Mucosa of rectum (tissue), 2 donors: Measurements from ENCODE around the gene TMCO4.

Experiments used
- H3K27ac ChIP-seq, 2 donors: one replicate each; pipeline ENCODE4 v1.7.0; 2013; ENCODE audit warnings: inconsistent platforms in 2 of 2, low read depth in 2 of 2, low read length in 2 of 2
- H3K27me3 ChIP-seq, 2 donors: one replicate each; pipeline ENCODE4 v1.7.0; 2013; ENCODE audit warnings: low read length in 2 of 2; ENCODE audit not compliant: control insufficient read depth in 2 of 2, insufficient read depth in 2 of 2
- H3K36me3 ChIP-seq, 2 donors: one replicate each; pipeline ENCODE4 v1.7.0; 2013; ENCODE audit warnings: low read length in 2 of 2; ENCODE audit not compliant: control insufficient read depth in 2 of 2, insufficient read depth in 2 of 2
- H3K4me1 ChIP-seq, 2 donors: one replicate each; pipeline ENCODE4 v1.7.0; 2013; ENCODE audit warnings: low read length in 2 of 2, mild to moderate bottlenecking in 1 of 2; ENCODE audit not compliant: control insufficient read depth in 2 of 2, insufficient read depth in 2 of 2
- H3K4me3 ChIP-seq, 2 donors: one replicate each; pipeline ENCODE4 v1.7.0; 2013; ENCODE audit warnings: low read length in 2 of 2
- H3K9ac ChIP-seq, 2 donors: one replicate each; pipeline ENCODE4 v1.7.0; 2013; ENCODE audit warnings: low read length in 2 of 2, low read depth in 1 of 2, mild to moderate bottlenecking in 1 of 2
- H3K9me3 ChIP-seq, 2 donors: one replicate each; pipeline ENCODE4 v1.7.0; 2013; ENCODE audit warnings: low read length in 2 of 2; ENCODE audit not compliant: control insufficient read depth in 2 of 2
- donor health status: healthy.
- donor health status: Normal muscosa, but diverticular disease.

The TMCO4 gene

GRCh38 chr1:19738076-19738475 is 61.6 kb downstream of the TMCO4 start:
- Histone ChIP-seq H3K4me1 (peaks cover 0 to 1% of the 10 kb centered on the region in 2 donors), H3K9ac (no peak overlapping the region), H3K4me3 (no peak overlapping the region), H3K27ac (no peak overlapping the region), H3K9me3 (no peaks in the 10 kb centered on the region), H3K36me3 (peaks cover 29 to 30% of the 10 kb centered on the region in 2 donors), H3K27me3 (no peaks in the 10 kb centered on the region)

GRCh38 chr1:19737104-19737825 is 62.5 kb downstream of the TMCO4 start:
- Histone ChIP-seq H3K9ac (no peak overlapping the region), H3K27me3 (no peaks in the 10 kb centered on the region), H3K4me3 (no peak overlapping the region), H3K4me1 (no peaks in the 10 kb centered on the region), H3K27ac (no peak overlapping the region), H3K9me3 (no peaks in the 10 kb centered on the region), H3K36me3 (peaks cover 26 to 29% of the 10 kb centered on the region in 2 donors)

GRCh38 chr1:19735440-19736127 is 64.1 kb downstream of the TMCO4 start:
- H3K4me1 ChIP-seq: no peaks in the 10 kb centered on the region
- no peaks in the 10 kb centered on the region for H3K27me3 ChIP-seq
- no peak overlapping the region for H3K4me3 ChIP-seq
- H3K27ac ChIP-seq: no peak overlapping the region
- no peak overlapping the region for H3K9ac ChIP-seq
- H3K9me3 ChIP-seq: no peaks in the 10 kb centered on the region
- H3K36me3 ChIP-seq: peaks cover 33 to 38% of the 10 kb centered on the region in 2 donors

GRCh38 chr1:19734472-19734999 is 65.2 kb downstream of the TMCO4 start:
- Histone ChIP-seq H3K4me3 (no peak overlapping the region), H3K27me3 (no peaks in the 10 kb centered on the region), H3K27ac (no peak overlapping the region), H3K9me3 (peaks cover 0 to 6% of the 10 kb centered on the region in 2 donors), H3K36me3 (peaks cover 32 to 41% of the 10 kb centered on the region in 2 donors), H3K9ac (no peak overlapping the region), H3K4me1 (no peaks in the 10 kb centered on the region)

- H3K36me3 ChIP-seq: peaks cover 32 to 41% of the 10 kb centered on the region in 2 donors
- no peak overlapping the region for H3K27ac ChIP-seq
- no peaks in the 10 kb centered on the region for H3K27me3 ChIP-seq
- H3K9ac ChIP-seq: no peak overlapping the region
- H3K9me3 ChIP-seq: peaks cover 0 to 6% of the 10 kb centered on the region in 2 donors
- no peaks in the 10 kb centered on the region for H3K4me1 ChIP-seq
- H3K4me3 ChIP-seq: no peak overlapping the region
Observed at GRCh38 chr1:19734056-19734455, 65.7 kb downstream of the TMCO4 start.

- no peaks in the 10 kb centered on the region for H3K4me1 ChIP-seq
Observed at GRCh38 chr1:19733615-19734014, 66.1 kb downstream of the TMCO4 start.

GRCh38 chr1:19731311-19731821 is 68.3 kb downstream of the TMCO4 start:
- Histone ChIP-seq H3K27me3 (no peaks in the 10 kb centered on the region), H3K36me3 (peaks cover 37 to 46% of the 10 kb centered on the region in 2 donors), H3K9me3 (peaks cover 0 to 6% of the 10 kb centered on the region in 2 donors), H3K4me1 (no peaks in the 10 kb centered on the region), H3K9ac (no peak overlapping the region), H3K4me3 (no peak overlapping the region), H3K27ac (no peak overlapping the region)

More at GRCh38 chr1:19733615-19734014, 66.1 kb downstream of the TMCO4 start:
- Histone ChIP-seq H3K27me3 (no peaks in the 10 kb centered on the region), H3K9ac (no peak overlapping the region), H3K9me3 (peaks cover 0 to 6% of the 10 kb centered on the region in 2 donors), H3K36me3 (peaks cover 34 to 42% of the 10 kb centered on the region in 2 donors), H3K4me3 (no peak overlapping the region), H3K27ac (no peak overlapping the region)

GRCh38 chr1:19730793-19731192 is 68.9 kb downstream of the TMCO4 start:
- Histone ChIP-seq H3K36me3 (peaks cover 38 to 45% of the 10 kb centered on the region in 2 donors), H3K4me1 (no peaks in the 10 kb centered on the region), H3K27ac (no peak overlapping the region), H3K27me3 (no peaks in the 10 kb centered on the region), H3K9ac (no peak overlapping the region), H3K9me3 (peaks cover 0 to 6% of the 10 kb centered on the region in 2 donors), H3K4me3 (no peak overlapping the region)

GRCh38 chr1:19730232-19730631 is 69.5 kb downstream of the TMCO4 start:
- peaks cover 37 to 49% of the 10 kb centered on the region in 2 donors for H3K36me3 ChIP-seq
- H3K27ac ChIP-seq: no peak overlapping the region
- no peak overlapping the region for H3K9ac ChIP-seq

More at GRCh38 chr1:19730232-19730631, 69.5 kb downstream of the TMCO4 start:
- H3K4me1 ChIP-seq: no peaks in the 10 kb centered on the region
- no peak overlapping the region for H3K4me3 ChIP-seq
- H3K27me3 ChIP-seq: no peaks in the 10 kb centered on the region
- H3K9me3 ChIP-seq: peaks cover 0 to 6% of the 10 kb centered on the region in 2 donors
